HEK293T (cell line): ENCODE data around the gene GPBAR1.

Experiments used
- BHLHE40 ChIP-seq: fragments of 450-650 bp; IDR thresholded peaks from 2 replicates; pipeline ENCODE4 v1.6.1; 2016; ENCODE audit warnings: mild to moderate bottlenecking, moderate library complexity, borderline replicate concordance
- LEF1 ChIP-seq: fragments of 450-650 bp; IDR thresholded peaks from 2 replicates; pipeline ENCODE4 v1.6.1; 2017; ENCODE audit warnings: mild to moderate bottlenecking, borderline replicate concordance
- SP1 ChIP-seq: fragments of 450-650 bp; IDR thresholded peaks from 2 replicates; pipeline ENCODE4 v1.6.1; 2017
- SUZ12 ChIP-seq: fragments of 450-650 bp; IDR thresholded peaks from 2 replicates; pipeline ENCODE4 v1.6.1; 2016; ENCODE audit warnings: mild to moderate bottlenecking
- ZNF384 ChIP-seq: fragments of 450-650 bp; IDR thresholded peaks from 2 replicates; pipeline ENCODE4 v1.6.1; 2016
- TF ChIP-seq, protein P1 (sequence below): fragments of 450-650 bp; IDR thresholded peaks from 2 replicates; pipeline ENCODE4 v1.6.1; 2016

DNA sequence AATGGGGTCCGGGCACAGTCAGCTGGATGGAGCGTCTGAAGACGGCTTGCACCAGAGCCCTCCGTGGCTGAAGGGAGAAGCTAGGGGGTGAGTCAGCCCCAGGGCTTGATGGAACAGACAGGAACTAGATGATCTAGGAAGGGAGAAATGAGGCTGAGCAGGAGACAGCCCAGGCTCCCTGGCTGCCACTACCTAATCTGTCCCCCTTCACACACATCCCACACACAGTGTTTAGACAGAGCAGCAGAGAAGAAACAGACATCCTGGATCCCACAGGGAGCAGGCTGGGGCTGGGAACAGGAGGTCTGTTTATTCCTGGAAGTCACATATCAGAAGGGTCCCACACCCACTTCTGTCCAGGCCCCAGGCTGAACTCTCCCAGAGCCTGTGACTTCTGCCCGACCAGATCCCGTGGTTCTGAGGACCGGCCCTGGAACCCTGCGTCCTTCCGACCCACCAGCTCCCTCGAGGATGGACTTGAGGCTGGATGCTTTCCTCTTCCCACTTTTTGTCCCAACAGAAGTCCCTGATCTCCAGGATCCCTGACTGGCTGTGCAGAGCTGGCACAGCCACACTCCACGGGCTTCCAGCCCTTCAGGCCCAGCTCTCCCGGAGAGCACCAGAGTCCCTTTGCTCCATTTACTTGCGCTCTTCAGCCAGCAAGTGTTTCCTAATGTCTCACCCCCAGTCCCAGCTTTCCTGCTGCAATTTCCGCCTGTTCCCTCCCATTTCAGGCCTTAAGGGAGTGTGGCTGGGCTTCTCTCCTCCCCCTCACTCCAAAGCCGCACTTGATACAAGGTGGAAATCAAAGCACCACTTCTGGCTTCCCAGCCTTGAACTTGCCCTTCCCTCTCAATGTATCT, 1.5 kb upstream of the GPBAR1 start:
- no peak for TF ChIP-seq ZNF384
- TF ChIP-seq SUZ12 = no peak
- no peak for TF ChIP-seq LEF1
- no peak for TF ChIP-seq BHLHE40
- TF ChIP-seq, protein P1, sequence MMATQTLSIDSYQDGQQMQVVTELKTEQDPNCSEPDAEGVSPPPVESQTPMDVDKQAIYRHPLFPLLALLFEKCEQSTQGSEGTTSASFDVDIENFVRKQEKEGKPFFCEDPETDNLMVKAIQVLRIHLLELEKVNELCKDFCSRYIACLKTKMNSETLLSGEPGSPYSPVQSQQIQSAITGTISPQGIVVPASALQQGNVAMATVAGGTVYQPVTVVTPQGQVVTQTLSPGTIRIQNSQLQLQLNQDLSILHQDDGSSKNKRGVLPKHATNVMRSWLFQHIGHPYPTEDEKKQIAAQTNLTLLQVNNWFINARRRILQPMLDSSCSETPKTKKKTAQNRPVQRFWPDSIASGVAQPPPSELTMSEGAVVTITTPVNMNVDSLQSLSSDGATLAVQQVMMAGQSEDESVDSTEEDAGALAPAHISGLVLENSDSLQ = no peak
- TF ChIP-seq SP1 = no peak
